ENCODE data around the gene LRRC8E.

Gene LRRC8E

GRCh38 chr19:7888145-7888825 is at the start of gene LRRC8E:
LRRC8E (plus strand) TSS chr19:7888510; CDS start chr19:7895604, 7,094 bp downstream.
- no peak for DNase-seq

GRCh38 chr19:7839476-7839875 is 48.8 kb upstream of the LRRC8E start:
- no peak for DNase-seq

GRCh38 chr19:7840629-7841028 is 47.7 kb upstream of the LRRC8E start:
- no peak for DNase-seq

GRCh38 chr19:7841751-7842660 is 46.3 kb upstream of the LRRC8E start:
- DNase-seq: no peak

GRCh38 chr19:7842661-7843294 is 45.5 kb upstream of the LRRC8E start:
- no peak for DNase-seq

GRCh38 chr19:7843521-7843920 is 44.8 kb upstream of the LRRC8E start:
- no peak for DNase-seq

GRCh38 chr19:7844405-7844804 is 43.9 kb upstream of the LRRC8E start:
- no peak for DNase-seq

- DNase-seq: no peak
Observed at GRCh38 chr19:7844951-7845350, 43.4 kb upstream of the LRRC8E start.

- DNase-seq: no peak
Observed at GRCh38 chr19:7845390-7846154, 42.7 kb upstream of the LRRC8E start.

GRCh38 chr19:7846155-7846646 is 42.1 kb upstream of the LRRC8E start:
- no peak for DNase-seq

GRCh38 chr19:7847664-7848063 is 40.6 kb upstream of the LRRC8E start:
- DNase-seq: no peak

GRCh38 chr19:7848779-7849457 is 39.4 kb upstream of the LRRC8E start:
- DNase-seq: no peak

- DNase-seq: no peak
Observed at GRCh38 chr19:7849631-7849999, 38.7 kb upstream of the LRRC8E start.

- no peak for DNase-seq
Observed at GRCh38 chr19:7850000-7850813, 38.1 kb upstream of the LRRC8E start.

- no peak for DNase-seq
Observed at GRCh38 chr19:7850945-7851622, 37.2 kb upstream of the LRRC8E start.

GRCh38 chr19:7851623-7852500 is 36.4 kb upstream of the LRRC8E start:
- DNase-seq: no peak

GRCh38 chr19:7852851-7853769 is 35.2 kb upstream of the LRRC8E start:
- peak; percentile 38 for DNase-seq

GRCh38 chr19:7853770-7854128 is 34.6 kb upstream of the LRRC8E start:
- no peak for DNase-seq
